K562 (cell line): Measurements from ENCODE around the gene PPP1R3E. TPM values are rescaled to one million over a fixed set of nuclear protein-coding genes. Genes with fewer than 3 reads are reported as not detected.

Source experiments
- ATAC-seq: fragments of 200-7000 bp; cut with Tn5 transposase; 3 replicates; pipeline ENCODE4 v1.9.1; 2020; ENCODE audit warnings: moderate library complexity
- BruUV-seq: library from RNA; stranded (reverse); fragments of 400-500 nt; replicated peaks from 2 replicates; lab custom pipeline; 2021; lab: Mats Ljungman, UMichigan
- CTCF ChIA-PET: fragments of 300-600 bp; formaldehyde crosslinking; extraction: SDS; loops from one replicate; lab custom pipeline; 2021; ENCODE audit warnings: low intra/inter-chr PET ratio; lab: Yijun Ruan, JAX
- POLR2A ChIA-PET: fragments of 300-600, 350-650 bp; sonication (Branson Sonifier 250); formaldehyde crosslinking; extraction: SDS; loops from one replicate; lab custom pipeline; 2021; ENCODE audit warnings: antibody characterized with exemption, inconsistent platforms; lab: Yijun Ruan, JAX
- DNase-seq, 4 experiments: peaks; one replicate each; pipeline versions ENCODE4 v3.0.0 to v3.0.0-alpha.2; 2011 to 2018; ENCODE audit warnings: low spot score in 3 of 4, mixed read lengths in 3 of 4; ENCODE audit errors: extremely low read depth in 1 of 4
- FAIRE-seq: peaks from 2 replicates; lab custom pipeline; 2011; peaks lifted over from hg19 to GRCh38; lab: Jason Lieb, UNC
- H2AFZ ChIP-seq: 2 replicates; pipeline ENCODE4 v1.6.0; 2011; ENCODE audit warnings: low read depth, low read length, control low read depth, inconsistent platforms
- H3K27ac ChIP-seq: fragments of 200-600 bp; 3 replicates; pipeline ENCODE4 v1.8.0; 2011; ENCODE audit warnings: low read depth, mild to moderate bottlenecking, control low read depth, inconsistent platforms, low read length, moderate library complexity, mixed read lengths; ENCODE audit errors: extremely low read depth
- H3K27me3 ChIP-seq, 2 experiments: fragments of 300-600 bp in 1 of 2; 2 replicates in 1 of 2; 3 replicates in 1 of 2; pipeline versions ENCODE4 v1.6.0 to v1.8.0; 2011; ENCODE audit warnings: inconsistent platforms in 2 of 2, low read length in 2 of 2, mild to moderate bottlenecking in 1 of 2, mixed read lengths in 1 of 2, moderate library complexity in 1 of 2; ENCODE audit not compliant: control insufficient read depth in 2 of 2, insufficient read depth in 2 of 2
- H3K36me3 ChIP-seq: fragments of 300-600 bp; 3 replicates; pipeline ENCODE4 v1.8.0; 2011; ENCODE audit warnings: mild to moderate bottlenecking, low read length, inconsistent platforms; ENCODE audit not compliant: control insufficient read depth, insufficient read depth
- H3K4me1 ChIP-seq, 2 experiments: fragments of 200-600 bp in 1 of 2; replicated peaks in 1 of 2; 2 replicates in 1 of 2; 3 replicates in 1 of 2; pipeline versions ENCODE4 v1.5.1 to v1.8.0; 2011; ENCODE audit warnings: inconsistent platforms in 2 of 2, low read length in 2 of 2, mild to moderate bottlenecking in 1 of 2, mixed read lengths in 1 of 2, moderate library complexity in 1 of 2; ENCODE audit not compliant: control insufficient read depth in 2 of 2, insufficient read depth in 2 of 2
- H3K4me2 ChIP-seq: 2 replicates; pipeline ENCODE4 v1.6.1; 2011; ENCODE audit warnings: low read length, control low read depth, inconsistent platforms, mixed read lengths; ENCODE audit not compliant: insufficient read depth
- H3K4me3 ChIP-seq: fragments of 200-600 bp; sonication (generic), shearing (Covaris generic); 2 replicates; pipeline ENCODE4 v1.5.1; 2016; ENCODE audit warnings: control low read depth, inconsistent platforms
- H3K79me2 ChIP-seq: fragments of 200-600 bp; 3 replicates; pipeline ENCODE4 v1.8.0; 2011; ENCODE audit warnings: low read length, inconsistent platforms; ENCODE audit not compliant: control insufficient read depth, insufficient read depth
- H3K9ac ChIP-seq, 2 experiments: 2 replicates each; pipeline versions ENCODE4 v1.6.0 to v1.6.1; 2011; ENCODE audit warnings: low read depth in 2 of 2, low read length in 2 of 2, control low read depth in 1 of 2, inconsistent platforms in 1 of 2, mild to moderate bottlenecking in 1 of 2, mixed read lengths in 1 of 2; ENCODE audit not compliant: insufficient read depth in 1 of 2
- H3K9me1 ChIP-seq: one replicate; pipeline ENCODE4 v1.6.0; 2011; ENCODE audit warnings: inconsistent platforms, mild to moderate bottlenecking, low read length, moderate library complexity; ENCODE audit not compliant: control insufficient read depth, insufficient read depth
- H3K9me3 ChIP-seq: replicated peaks from 2 replicates; pipeline ENCODE4 v1.5.1; 2011; ENCODE audit warnings: low read depth, low read length, inconsistent platforms; ENCODE audit not compliant: control insufficient read depth, insufficient read depth
- H4K20me1 ChIP-seq: replicated peaks from 2 replicates; pipeline ENCODE4 v1.6.1; 2011; ENCODE audit warnings: low read length, inconsistent platforms, mixed read lengths; ENCODE audit not compliant: control insufficient read depth, insufficient read depth
- NEUROD1 ChIP-seq: fragments of 150-350 bp; IDR thresholded peaks from 2 replicates; pipeline ENCODE4 v1.6.1; 2014; ENCODE audit warnings: borderline replicate concordance, low read length, low read depth; ENCODE audit not compliant: partially characterized antibody
- NR2C1 ChIP-seq, 2 experiments: fragments of 450-650 bp; IDR thresholded peaks; 2 replicates each; pipeline ENCODE4 v1.6.1; 2017; ENCODE audit warnings: mild to moderate bottlenecking in 2 of 2, antibody characterized with exemption in 1 of 2, inconsistent platforms in 1 of 2, missing compliant biosample characterization in 1 of 2, missing genetic modification characterization in 1 of 2
- SMARCB1 ChIP-seq: IDR thresholded peaks from 2 replicates; pipeline ENCODE4 v1.6.1; 2011; ENCODE audit warnings: improper control_type of control experiment, low read depth; ENCODE audit not compliant: insufficient read length
- WGBS: fragments of 100-300 bp; shearing (Covaris generic); methylation state at CpG from one replicate; pipeline ENCODE4 v1.1.6; 2016; ENCODE audit warnings: low coverage, mixed read lengths; ENCODE audit not compliant: insufficient coverage; ENCODE audit errors: missing lambda C conversion rate; 5-methylcytosine and 5-hydroxymethylcytosine counted together
- in situ Hi-C: fragments of 300-500 bp; cut with MboI; formaldehyde crosslinking; loops from 4 replicates; pipeline ENCODE4 v1.15.0; 2018; ENCODE audit warnings: inconsistent platforms, mixed read lengths
- intact Hi-C: fragments of 100-400 bp; cut with micrococcal nuclease; formaldehyde crosslinking; loops from 2 replicates; pipeline ENCODE4 v1.14.2; 2022
- polyA plus RNA-seq, 8 experiments: library from polyadenylated mRNA; depleted of rRNA in 4 of 8; stranded (reverse) in 5 of 8; unstranded in 3 of 8; fragments of >200 nt; fragmentation: Nextera tagmentation in 2 of 8; fragmentation: Illumina TruSeq in 1 of 8; extraction: Ambion mirVana in 2 of 8; extraction: Trizol in 1 of 8; gene quantifications; 2 replicates each; pipeline versions ENCODE4 v1.2.1 to v1.2.3, GENCODE V29; 2011 to 2014; ENCODE audit warnings: inconsistent platforms in 1 of 8, missing spikeins in 1 of 8
- total RNA-seq, 7 experiments: library from RNA; depleted of rRNA in 6 of 7; stranded (reverse); fragments of >200 nt in 6 of 7; fragmentation: Illumina TruSeq in 2 of 7; extraction: Trizol in 2 of 7; gene quantifications; 2 replicates each; pipeline versions ENCODE4 v1.2.1 to v1.2.3, GENCODE V29; 2011 to 2021; ENCODE audit warnings: low replicate concordance in 1 of 7
- TF ChIP-seq, protein P1 (sequence below): IDR thresholded peaks from 2 replicates; pipeline ENCODE4 v1.6.1; 2011; ENCODE audit warnings: borderline replicate concordance, low read depth, mild to moderate bottlenecking, moderate library complexity, low read length; ENCODE audit not compliant: insufficient read depth, poor library complexity, severe bottlenecking
- TF ChIP-seq, protein P2 (sequence below): fragments of 450-650 bp; IDR thresholded peaks from 2 replicates; pipeline ENCODE4 v1.6.1; 2016; ENCODE audit warnings: missing biosample characterization, missing genetic modification characterization
- TF ChIP-seq, protein P3 (sequence below): sonication (generic); formaldehyde crosslinking; IDR thresholded peaks from 2 replicates; pipeline ENCODE4 v1.8.1; 2023; ENCODE audit warnings: mild to moderate bottlenecking, missing genetic modification reagents
- TF ChIP-seq, protein P4 (sequence below): fragments of 250-450 bp; sonication (Bioruptor Pico); IDR thresholded peaks from 2 replicates; pipeline ENCODE4 v1.5.0; 2021; ENCODE audit warnings: mild to moderate bottlenecking, borderline replicate concordance

PPP1R3E gene
- total and polyA plus RNA-seq, 9 of the 15 experiments (the other 6 are each of a cell fraction or from before 2014, with no cell fraction given) = 3.2 to 18.4 (median 7.6) TPM

DNA sequence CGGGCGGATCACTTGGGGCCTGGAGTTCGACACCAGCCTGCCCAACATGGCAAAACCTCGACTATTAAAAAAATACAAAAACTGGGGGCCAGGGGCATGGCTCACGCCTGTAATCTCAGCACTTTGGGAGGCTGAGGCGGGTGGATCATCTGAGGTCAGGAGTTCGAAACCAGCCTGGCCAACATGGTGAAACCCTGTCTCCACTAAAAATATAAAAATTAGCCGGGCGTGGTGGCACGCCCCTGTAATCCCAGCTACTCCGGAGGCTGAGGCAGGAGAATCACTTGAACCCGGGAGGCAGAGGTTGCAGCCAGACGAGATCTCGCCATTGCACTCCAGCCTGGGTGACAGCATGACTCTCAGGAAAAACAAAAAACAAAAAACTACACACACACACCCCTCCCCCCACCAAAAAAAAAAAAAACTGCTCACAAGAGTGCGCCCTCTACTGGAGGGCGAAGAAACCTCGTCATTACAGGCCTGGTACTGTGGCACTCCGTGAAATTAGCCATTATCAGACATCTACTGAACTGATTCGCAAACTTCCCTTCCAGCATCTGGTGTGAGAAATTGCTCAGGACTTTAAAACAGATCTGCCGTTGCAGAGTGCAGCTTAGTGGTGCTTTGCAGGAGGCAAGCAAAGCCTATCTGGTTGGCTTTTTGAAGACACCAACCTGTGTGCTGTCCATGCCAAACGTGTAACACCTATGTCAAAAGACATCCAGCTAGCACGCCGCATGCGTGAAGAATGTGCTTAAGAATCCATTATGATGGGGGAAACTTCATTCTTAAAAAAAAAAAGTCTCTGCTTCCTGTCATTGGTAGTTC, 7.7 kb downstream of the PPP1R3E start (continued):
- no peak for TF ChIP-seq NEUROD1
- no peak for TF ChIP-seq SMARCB1
- TF ChIP-seq, all 486 proteins: peak for 98

DNA sequence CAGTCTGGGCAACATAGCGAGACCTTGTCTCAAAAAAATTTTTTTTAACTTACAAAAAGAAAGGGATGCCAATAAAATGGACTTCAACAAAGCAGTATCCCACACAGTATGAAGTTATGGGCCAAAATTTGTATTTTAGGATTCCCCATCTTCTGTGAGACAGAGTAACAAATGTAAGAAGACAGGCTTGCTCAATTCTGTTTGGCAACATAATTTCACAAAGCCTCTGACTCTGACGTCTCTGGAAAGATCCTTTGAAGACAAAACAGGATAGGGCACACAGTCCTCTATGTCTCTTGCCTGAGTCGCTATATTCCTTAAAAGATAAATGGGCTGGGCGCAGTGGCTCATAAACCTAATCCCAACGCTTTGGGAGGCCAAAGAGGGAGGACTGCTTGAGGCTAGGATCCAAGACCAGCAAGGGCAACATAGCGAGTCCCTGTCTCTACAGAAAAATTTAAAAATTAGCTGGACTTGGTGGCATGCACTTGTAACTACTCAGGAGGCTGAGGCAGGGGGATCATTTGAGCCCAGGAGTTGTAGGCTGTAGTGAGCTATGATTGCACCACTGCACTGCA, 15.7 kb downstream of the PPP1R3E start:
- FAIRE-seq = no peak
- H3K9me3 ChIP-seq = no peaks in the 10 kb centered on the region
- ChIA-PET POLR2A (interaction anchor here (0.7 to 2.8 kb wide), 14 partner anchors 8 to 994 kb away, joined by 3 to 14 read pairs (median 4); partner anchors contain the start of genes ACIN1, C14orf119 and PPP1R3E), CTCF (no interaction called here)
- ATAC-seq = no peak
- peaks cover 21% of the 10 kb centered on the region for H3K36me3 ChIP-seq
- in situ Hi-C loops = no loop called here
- peak overlapping the region; percentile 97 for H3K4me2 ChIP-seq
- no peaks in the 10 kb centered on the region for H3K9me1 ChIP-seq
- H3K27ac ChIP-seq = peak overlapping the region; percentile 94
- peak overlapping the region; percentile 90 to 98; a peak in 3 of 4 replicates for H3K9ac ChIP-seq
- peaks cover 7 to 16% of the 10 kb centered on the region in 2 experiments; a peak in 4 of 5 replicates for H3K4me1 ChIP-seq
- peak overlapping the region; percentile 99 for H2AFZ ChIP-seq
- peaks cover 54% of the 10 kb centered on the region for H3K79me2 ChIP-seq
- BruUV-seq = no TSS peak
- intact Hi-C loops = loop anchor here (2.0 kb wide), 1 partner anchor 14 kb away; no protein-coding TSS in a partner anchor
- DNase-seq = no peak
- H3K27me3 ChIP-seq = no peaks in the 10 kb centered on the region
- no peaks in the 10 kb centered on the region for H4K20me1 ChIP-seq
- WGBS = 19% methylated on average over 6 of the region's 6 CpGs
- H3K4me3 ChIP-seq = peak overlapping the region; percentile 92
- TF ChIP-seq, protein P1, sequence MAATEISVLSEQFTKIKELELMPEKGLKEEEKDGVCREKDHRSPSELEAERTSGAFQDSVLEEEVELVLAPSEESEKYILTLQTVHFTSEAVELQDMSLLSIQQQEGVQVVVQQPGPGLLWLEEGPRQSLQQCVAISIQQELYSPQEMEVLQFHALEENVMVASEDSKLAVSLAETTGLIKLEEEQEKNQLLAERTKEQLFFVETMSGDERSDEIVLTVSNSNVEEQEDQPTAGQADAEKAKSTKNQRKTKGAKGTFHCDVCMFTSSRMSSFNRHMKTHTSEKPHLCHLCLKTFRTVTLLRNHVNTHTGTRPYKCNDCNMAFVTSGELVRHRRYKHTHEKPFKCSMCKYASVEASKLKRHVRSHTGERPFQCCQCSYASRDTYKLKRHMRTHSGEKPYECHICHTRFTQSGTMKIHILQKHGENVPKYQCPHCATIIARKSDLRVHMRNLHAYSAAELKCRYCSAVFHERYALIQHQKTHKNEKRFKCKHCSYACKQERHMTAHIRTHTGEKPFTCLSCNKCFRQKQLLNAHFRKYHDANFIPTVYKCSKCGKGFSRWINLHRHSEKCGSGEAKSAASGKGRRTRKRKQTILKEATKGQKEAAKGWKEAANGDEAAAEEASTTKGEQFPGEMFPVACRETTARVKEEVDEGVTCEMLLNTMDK = no peak
- TF ChIP-seq, protein P2, sequence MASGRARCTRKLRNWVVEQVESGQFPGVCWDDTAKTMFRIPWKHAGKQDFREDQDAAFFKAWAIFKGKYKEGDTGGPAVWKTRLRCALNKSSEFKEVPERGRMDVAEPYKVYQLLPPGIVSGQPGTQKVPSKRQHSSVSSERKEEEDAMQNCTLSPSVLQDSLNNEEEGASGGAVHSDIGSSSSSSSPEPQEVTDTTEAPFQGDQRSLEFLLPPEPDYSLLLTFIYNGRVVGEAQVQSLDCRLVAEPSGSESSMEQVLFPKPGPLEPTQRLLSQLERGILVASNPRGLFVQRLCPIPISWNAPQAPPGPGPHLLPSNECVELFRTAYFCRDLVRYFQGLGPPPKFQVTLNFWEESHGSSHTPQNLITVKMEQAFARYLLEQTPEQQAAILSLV (tag) = no peak
- TF ChIP-seq, protein P3, sequence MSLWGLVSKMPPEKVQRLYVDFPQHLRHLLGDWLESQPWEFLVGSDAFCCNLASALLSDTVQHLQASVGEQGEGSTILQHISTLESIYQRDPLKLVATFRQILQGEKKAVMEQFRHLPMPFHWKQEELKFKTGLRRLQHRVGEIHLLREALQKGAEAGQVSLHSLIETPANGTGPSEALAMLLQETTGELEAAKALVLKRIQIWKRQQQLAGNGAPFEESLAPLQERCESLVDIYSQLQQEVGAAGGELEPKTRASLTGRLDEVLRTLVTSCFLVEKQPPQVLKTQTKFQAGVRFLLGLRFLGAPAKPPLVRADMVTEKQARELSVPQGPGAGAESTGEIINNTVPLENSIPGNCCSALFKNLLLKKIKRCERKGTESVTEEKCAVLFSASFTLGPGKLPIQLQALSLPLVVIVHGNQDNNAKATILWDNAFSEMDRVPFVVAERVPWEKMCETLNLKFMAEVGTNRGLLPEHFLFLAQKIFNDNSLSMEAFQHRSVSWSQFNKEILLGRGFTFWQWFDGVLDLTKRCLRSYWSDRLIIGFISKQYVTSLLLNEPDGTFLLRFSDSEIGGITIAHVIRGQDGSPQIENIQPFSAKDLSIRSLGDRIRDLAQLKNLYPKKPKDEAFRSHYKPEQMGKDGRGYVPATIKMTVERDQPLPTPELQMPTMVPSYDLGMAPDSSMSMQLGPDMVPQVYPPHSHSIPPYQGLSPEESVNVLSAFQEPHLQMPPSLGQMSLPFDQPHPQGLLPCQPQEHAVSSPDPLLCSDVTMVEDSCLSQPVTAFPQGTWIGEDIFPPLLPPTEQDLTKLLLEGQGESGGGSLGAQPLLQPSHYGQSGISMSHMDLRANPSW (CRISPR knock-in tag) = 0 out of 2 replicates have a peak, but pooled peaks have one; percentile 6
- TF ChIP-seq, protein P4, sequence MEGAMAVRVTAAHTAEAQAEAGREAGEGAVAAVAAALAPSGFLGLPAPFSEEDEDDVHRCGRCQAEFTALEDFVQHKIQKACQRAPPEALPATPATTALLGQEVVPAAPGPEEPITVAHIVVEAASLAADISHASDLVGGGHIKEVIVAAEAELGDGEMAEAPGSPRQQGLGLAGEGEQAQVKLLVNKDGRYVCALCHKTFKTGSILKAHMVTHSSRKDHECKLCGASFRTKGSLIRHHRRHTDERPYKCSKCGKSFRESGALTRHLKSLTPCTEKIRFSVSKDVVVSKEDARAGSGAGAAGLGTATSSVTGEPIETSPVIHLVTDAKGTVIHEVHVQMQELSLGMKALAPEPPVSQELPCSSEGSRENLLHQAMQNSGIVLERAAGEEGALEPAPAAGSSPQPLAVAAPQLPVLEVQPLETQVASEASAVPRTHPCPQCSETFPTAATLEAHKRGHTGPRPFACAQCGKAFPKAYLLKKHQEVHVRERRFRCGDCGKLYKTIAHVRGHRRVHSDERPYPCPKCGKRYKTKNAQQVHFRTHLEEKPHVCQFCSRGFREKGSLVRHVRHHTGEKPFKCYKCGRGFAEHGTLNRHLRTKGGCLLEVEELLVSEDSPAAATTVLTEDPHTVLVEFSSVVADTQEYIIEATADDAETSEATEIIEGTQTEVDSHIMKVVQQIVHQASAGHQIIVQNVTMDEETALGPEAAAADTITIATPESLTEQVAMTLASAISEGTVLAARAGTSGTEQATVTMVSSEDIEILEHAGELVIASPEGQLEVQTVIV = 0 out of 2 replicates have a peak, but pooled peaks have one; percentile 10
- TF ChIP-seq NR2C1 (IDR thresholded peaks at IDR 0.05) (no peak), NR2C1 (tag; IDR thresholded peaks at IDR 0.05) (no peak)
